Natural killer cell (primary cell): ENCODE measurements around the gene CAMK2N1. TPM values are rescaled to one million over a fixed set of nuclear protein-coding genes. Genes with fewer than 3 reads are reported as not detected.

Experiments
- ATAC-seq, 3 donors: fragments of 150-1000 bp in 2 of 3; fragments of 200-7000 bp in 1 of 3; cut with Tn5 transposase; 1 replicate in 1 of 3; 2 replicates in 2 of 3; pipeline ENCODE4 v1.10.0; 2021; ENCODE audit warnings: mild to moderate bottlenecking in 2 of 3, moderate library complexity in 2 of 3
- DNase-seq, 2 donors: peaks; one replicate each; pipeline versions ENCODE4 v3.0.0 to v3.0.0-alpha.2; 2013 to 2021; ENCODE audit warnings: mixed read lengths in 1 of 2
- H3K27ac ChIP-seq: one replicate; pipeline ENCODE4 v1.5.1; 2013; ENCODE audit warnings: mild to moderate bottlenecking, low read length
- H3K27me3 ChIP-seq: one replicate; pipeline ENCODE4 v1.6.1; 2013; ENCODE audit warnings: low read length; ENCODE audit not compliant: control insufficient read depth, insufficient read depth
- H3K36me3 ChIP-seq: one replicate; pipeline ENCODE4 v1.6.1; 2013; ENCODE audit warnings: low read length; ENCODE audit not compliant: control insufficient read depth, insufficient read depth
- H3K4me1 ChIP-seq: one replicate; pipeline ENCODE4 v1.6.1; 2013; ENCODE audit warnings: low read length; ENCODE audit not compliant: control insufficient read depth, insufficient read depth
- H3K4me3 ChIP-seq: one replicate; pipeline ENCODE4 v1.5.1; 2013; ENCODE audit warnings: low read length
- H3K9me3 ChIP-seq: one replicate; pipeline ENCODE4 v1.6.1; 2013; ENCODE audit warnings: low read length; ENCODE audit not compliant: control insufficient read depth, insufficient read depth
- H3K27ac Mint-ChIP-seq, 2 donors: one replicate each; pipeline ENCODE4 v1.8.0; 2022; ENCODE audit warnings: mild to moderate bottlenecking in 2 of 2, mixed read lengths in 2 of 2, moderate library complexity in 1 of 2
- H3K27me3 Mint-ChIP-seq, 2 donors: one replicate each; pipeline ENCODE4 v1.8.0; 2022; ENCODE audit warnings: low read depth in 2 of 2, mixed read lengths in 2 of 2
- H3K36me3 Mint-ChIP-seq: one replicate; pipeline ENCODE4 v1.8.0; 2022; ENCODE audit warnings: mixed read lengths
- H3K4me1 Mint-ChIP-seq, 2 donors: one replicate each; pipeline ENCODE4 v1.8.0; 2022; ENCODE audit warnings: mixed read lengths in 2 of 2
- H3K4me3 Mint-ChIP-seq: one replicate; pipeline ENCODE4 v1.8.0; 2022; ENCODE audit warnings: mild to moderate bottlenecking, moderate library complexity, mixed read lengths
- H3K9me3 Mint-ChIP-seq, 2 donors: one replicate each; pipeline ENCODE4 v1.8.0; 2022; ENCODE audit warnings: mixed read lengths in 2 of 2
- CTCF ChIP-seq: fragments of 200-600 bp; IDR thresholded peaks from one replicate; pipeline ENCODE4 v1.8.0; 2022; ENCODE audit warnings: antibody characterized with exemption
- WGBS: methylation state at CpG from one replicate; pipeline ENCODE4 v1.1.7; 2013; ENCODE audit warnings: missing lambda C conversion rate; ENCODE audit not compliant: insufficient coverage; 5-methylcytosine and 5-hydroxymethylcytosine counted together
- intact Hi-C: fragments of 100-400 bp; cut with micrococcal nuclease; formaldehyde crosslinking; loops from one replicate; pipeline ENCODE4 v1.14.2; 2022
- total RNA-seq, 4 donors: library from RNA; stranded (reverse); fragments of 120-200 nt in 1 of 4; gene quantifications; one replicate each; pipeline versions ENCODE4 v1.2.3 to v1.2.4, GENCODE V29; 2013 to 2022

CAMK2N1 gene
- total RNA-seq, 3 donors from 2014 or later (not counting 1 experiment from before 2014, with no cell fraction given) = 1.6 to 2.6 (median 1.6) TPM

- ATAC-seq = no peak
- peak overlapping the region; percentile 69 for H3K4me3 Mint-ChIP-seq
- H3K9me3 Mint-ChIP-seq = no peaks in the 10 kb centered on the region
- peak overlapping the region in 1 of 2 donors; percentile 94 for H3K27ac Mint-ChIP-seq
- peaks cover 23 to 28% of the 10 kb centered on the region in 2 donors for H3K4me1 Mint-ChIP-seq
- Histone ChIP-seq H3K9me3 (no peaks in the 10 kb centered on the region), H3K27ac (no peak overlapping the region), H3K4me1 (peaks cover 15% of the 10 kb centered on the region), H3K36me3 (peaks cover 27% of the 10 kb centered on the region), H3K4me3 (no peak overlapping the region), H3K27me3 (no peaks in the 10 kb centered on the region)
- no peak for DNase-seq
- H3K27me3 Mint-ChIP-seq = no peaks in the 10 kb centered on the region
- 87% methylated on average over 1 of the region's 1 CpG for WGBS
- no peak for TF ChIP-seq CTCF
- intact Hi-C loops = no loop called here
- no peaks in the 10 kb centered on the region for H3K36me3 Mint-ChIP-seq
These were observed 19.5 kb upstream of the CAMK2N1 start for GRCh38 chr1:20505488-20505887.

GRCh38 chr1:20500716-20501115 lies 14.7 kb upstream of the CAMK2N1 start:
- no peaks in the 10 kb centered on the region for H3K9me3 Mint-ChIP-seq
- intact Hi-C loops = no loop called here
- WGBS = 94% methylated on average over 17 of the region's 17 CpGs
- H3K36me3 Mint-ChIP-seq = no peaks in the 10 kb centered on the region
- H3K4me1 Mint-ChIP-seq = peaks cover 11 to 13% of the 10 kb centered on the region in 2 donors
- no peaks in the 10 kb centered on the region for H3K27me3 Mint-ChIP-seq
- no peak for TF ChIP-seq CTCF
- Histone ChIP-seq H3K27me3 (no peaks in the 10 kb centered on the region), H3K4me1 (no peaks in the 10 kb centered on the region), H3K27ac (no peak overlapping the region), H3K36me3 (peaks cover 47% of the 10 kb centered on the region), H3K4me3 (no peak overlapping the region), H3K9me3 (no peaks in the 10 kb centered on the region)
- ATAC-seq = no peak
- no peak for DNase-seq
- H3K27ac Mint-ChIP-seq = no peak overlapping the region
- H3K4me3 Mint-ChIP-seq = no peak overlapping the region

- Mint-ChIP-seq H3K27me3 (no peaks in the 10 kb centered on the region), H3K36me3 (no peaks in the 10 kb centered on the region), H3K9me3 (no peaks in the 10 kb centered on the region), H3K4me1 (peaks cover 8% of the 10 kb centered on the region in 2 donors), H3K4me3 (no peak overlapping the region), H3K27ac (no peak overlapping the region)
- no peaks in the 10 kb centered on the region for H3K27me3 ChIP-seq
- H3K4me3 ChIP-seq = no peak overlapping the region
- 98% methylated on average over 14 of the region's 14 CpGs for WGBS
- H3K36me3 ChIP-seq = peaks cover 44% of the 10 kb centered on the region
- ATAC-seq (no peak), DNase-seq (no peak)
- H3K27ac ChIP-seq = no peak overlapping the region
- intact Hi-C loops = no loop called here
- no peak for TF ChIP-seq CTCF
- no peaks in the 10 kb centered on the region for H3K4me1 ChIP-seq
- no peaks in the 10 kb centered on the region for H3K9me3 ChIP-seq
These were observed 13.7 kb upstream of the CAMK2N1 start for GRCh38 chr1:20499718-20500117.

- H3K27ac ChIP-seq = no peak overlapping the region
- no peaks in the 10 kb centered on the region for H3K27me3 ChIP-seq
- H3K27ac Mint-ChIP-seq = no peak overlapping the region
- intact Hi-C loops = no loop called here
- no peaks in the 10 kb centered on the region for H3K9me3 Mint-ChIP-seq
- no peaks in the 10 kb centered on the region for H3K27me3 Mint-ChIP-seq
- H3K4me3 ChIP-seq = no peak overlapping the region
- 94% methylated on average over 5 of the region's 5 CpGs for WGBS
- TF ChIP-seq CTCF = no peak
- ATAC-seq (no peak), DNase-seq (no peak)
- no peaks in the 10 kb centered on the region for H3K9me3 ChIP-seq
- H3K36me3 Mint-ChIP-seq = no peaks in the 10 kb centered on the region
- H3K4me3 Mint-ChIP-seq = no peak overlapping the region
- peaks cover 43% of the 10 kb centered on the region for H3K36me3 ChIP-seq
- H3K4me1 ChIP-seq = peaks cover 2% of the 10 kb centered on the region
- H3K4me1 Mint-ChIP-seq = peaks cover 2 to 3% of the 10 kb centered on the region in 2 donors
These were observed 13.1 kb upstream of the CAMK2N1 start for GRCh38 chr1:20499105-20499504.
